Sigmoid colon (tissue), 7 donors: Measurements from ENCODE around the gene HAND2. TPM values are rescaled to one million over a fixed set of nuclear protein-coding genes. Genes with fewer than 3 reads are reported as not detected.
A peak's percentile ranks its signal among the peaks of the same experiment; 100 is the strongest.

Experiments
- DNase-seq: peaks from one replicate; pipeline ENCODE4 v3.0.0-alpha.2; 2019
- H3K27ac ChIP-seq, 4 donors: fragments of 200-600 bp; sonication (generic); one replicate each; pipeline ENCODE4 v1.5.1; 2016 to 2019; ENCODE audit warnings: mild to moderate bottlenecking in 1 of 4
- H3K27me3 ChIP-seq, 3 donors: fragments of 200-600 bp; sonication (generic); one replicate each; pipeline ENCODE4 v1.5.1; 2019; ENCODE audit warnings: mild to moderate bottlenecking in 1 of 3
- H3K36me3 ChIP-seq, 4 donors: fragments of 200-600 bp; sonication (generic); one replicate each; pipeline ENCODE4 v1.5.1; 2016 to 2019
- H3K4me1 ChIP-seq, 4 donors: fragments of 200-600 bp; sonication (generic); one replicate each; pipeline ENCODE4 v1.5.1; 2017 to 2019
- H3K4me3 ChIP-seq, 4 donors: fragments of 200-600 bp; sonication (generic); one replicate each; pipeline ENCODE4 v1.5.1; 2017 to 2019; ENCODE audit warnings: mild to moderate bottlenecking in 2 of 4, moderate library complexity in 1 of 4
- H3K9me3 ChIP-seq, 4 donors: fragments of 200-600 bp in 3 of 4; sonication (generic) in 3 of 4; one replicate each; pipeline versions ENCODE4 v1.5.1 to v1.6.1; 2013 to 2019
- EP300 ChIP-seq, 4 donors: sonication (generic); formaldehyde crosslinking; IDR thresholded peaks; one replicate each; pipeline ENCODE4 v1.6.1; 2017; ENCODE audit warnings: antibody characterized with exemption in 4 of 4
- POLR2A ChIP-seq, 2 donors: fragments of 450-650 bp; IDR thresholded peaks; one replicate each; pipeline ENCODE4 v1.6.1; 2016; ENCODE audit warnings: antibody characterized with exemption in 2 of 2, mild to moderate bottlenecking in 2 of 2, moderate library complexity in 2 of 2
- POLR2AphosphoS5 ChIP-seq, 4 donors: sonication (generic); formaldehyde crosslinking; IDR thresholded peaks; one replicate each; pipeline ENCODE4 v1.6.1; 2017; ENCODE audit warnings: antibody characterized with exemption in 4 of 4
- WGBS, 2 donors: extraction: QIAGEN DNeasy Blood & Tissue Kit; methylation state at CpG; one replicate each; pipeline ENCODE4 v1.1.7; 2013; 5-methylcytosine and 5-hydroxymethylcytosine counted together
- intact Hi-C: fragments of 100-400 bp; cut with DNase I; formaldehyde crosslinking; loops from one replicate; pipeline ENCODE4 v1.15.1; 2023
- polyA plus RNA-seq, 3 donors: library from polyadenylated mRNA; stranded (reverse); fragments of 200-250 nt; gene quantifications; one replicate each; pipeline ENCODE4 v1.2.3, GENCODE V29; 2013
- total RNA-seq, 4 donors: library from RNA; depleted of rRNA; stranded (reverse); fragments of >200 nt; gene quantifications; one replicate each; pipeline ENCODE4 v1.1.0, GENCODE V29; 2016
- TF ChIP-seq, protein P1 (sequence below), 4 experiments: fragments of 450-650 bp in 3 of 4; fragments of 200-600 bp in 1 of 4; IDR thresholded peaks; one replicate each; pipeline ENCODE4 v1.5.1; 2016 to 2019; ENCODE audit warnings: antibody characterized with exemption in 4 of 4, mild to moderate bottlenecking in 3 of 4, moderate library complexity in 2 of 4
- donor health status: healthy with polysubstance abuse.
- donor health status: Bipolar disorder and iron deficiency.
- donor health status: healthy.

HAND2 gene
- 100 to 1,000 TPM; 141 to 224 (median 180) TPM for total RNA-seq
- 10 to 100 TPM in 1 of 3 donors, 1 to 10 TPM in 1, under 1 TPM in 1; 0.46 to 17.4 (median 7.2) TPM for polyA plus RNA-seq

- TF ChIP-seq POLR2AphosphoS5 (IDR thresholded peaks at IDR 0.05) (peak; percentile 96 to 99 (median 98)), POLR2A (IDR thresholded peaks at IDR 0.05) (peak; percentile 96 to 99), EP300 (IDR thresholded peaks at IDR 0.05) (peak in 1 of 4 donors; percentile 51)
- TF ChIP-seq, protein P1, sequence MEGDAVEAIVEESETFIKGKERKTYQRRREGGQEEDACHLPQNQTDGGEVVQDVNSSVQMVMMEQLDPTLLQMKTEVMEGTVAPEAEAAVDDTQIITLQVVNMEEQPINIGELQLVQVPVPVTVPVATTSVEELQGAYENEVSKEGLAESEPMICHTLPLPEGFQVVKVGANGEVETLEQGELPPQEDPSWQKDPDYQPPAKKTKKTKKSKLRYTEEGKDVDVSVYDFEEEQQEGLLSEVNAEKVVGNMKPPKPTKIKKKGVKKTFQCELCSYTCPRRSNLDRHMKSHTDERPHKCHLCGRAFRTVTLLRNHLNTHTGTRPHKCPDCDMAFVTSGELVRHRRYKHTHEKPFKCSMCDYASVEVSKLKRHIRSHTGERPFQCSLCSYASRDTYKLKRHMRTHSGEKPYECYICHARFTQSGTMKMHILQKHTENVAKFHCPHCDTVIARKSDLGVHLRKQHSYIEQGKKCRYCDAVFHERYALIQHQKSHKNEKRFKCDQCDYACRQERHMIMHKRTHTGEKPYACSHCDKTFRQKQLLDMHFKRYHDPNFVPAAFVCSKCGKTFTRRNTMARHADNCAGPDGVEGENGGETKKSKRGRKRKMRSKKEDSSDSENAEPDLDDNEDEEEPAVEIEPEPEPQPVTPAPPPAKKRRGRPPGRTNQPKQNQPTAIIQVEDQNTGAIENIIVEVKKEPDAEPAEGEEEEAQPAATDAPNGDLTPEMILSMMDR (IDR thresholded peaks at IDR 0.05), result no peak
- Histone ChIP-seq H3K4me3 (peak within 1 kb of the TSS; percentile 90 to 98 (median 95)), H3K27ac (peak within 1 kb of the TSS; percentile 98 to 99 (median 99)), H3K9me3 (no peaks in the 10 kb centered on the region), H3K27me3 (no peaks in the 10 kb centered on the region), H3K36me3 (peaks cover 13 to 34% (median 19%) of the 10 kb centered on the region in 4 donors), H3K4me1 (peaks cover 0 to 13% (median 5%) of the 10 kb centered on the region in 4 donors)
- peak; percentile 97 for DNase-seq
- 2% methylated on average over 81 of the region's 81 CpGs for WGBS, 2 donors
- intact Hi-C loops, result loop anchor here (2.0 to 10.0 kb wide), 5 partner anchors 43 to 463 kb away; no protein-coding TSS in a partner anchor
Measured at GRCh38 chr4:173529477-173530325, at the start of gene HAND2. Gene HAND2, minus strand, starts transcription at chr4:173530229. Its CDS starts 940 bp downstream, at chr4:173529289.

DNA sequence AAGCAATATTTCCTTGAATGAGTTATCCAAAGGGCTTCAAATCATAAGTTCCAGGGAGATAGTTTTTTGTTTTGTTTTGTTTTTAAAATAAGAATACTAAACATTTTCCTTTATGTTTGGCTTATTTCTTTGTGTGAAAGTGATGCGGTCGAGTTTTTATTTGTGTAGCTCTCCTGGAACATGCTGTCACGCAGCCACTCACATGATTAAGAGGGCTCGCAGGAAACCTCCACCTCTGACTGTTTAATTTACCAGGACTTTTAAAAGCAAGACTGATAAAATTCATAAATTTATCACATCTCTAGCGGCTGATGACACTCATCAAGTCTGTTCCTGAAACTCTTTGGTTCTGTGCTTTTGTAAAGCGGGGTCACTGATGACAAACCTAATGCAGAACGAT is 48.9 kb upstream of the HAND2 start:
- Histone ChIP-seq H3K27ac (no peak overlapping the region), H3K4me1 (peaks cover 0 to 27% (median 9%) of the 10 kb centered on the region in 4 donors), H3K4me3 (no peak overlapping the region), H3K36me3 (peaks cover 0 to 7% (median 0%) of the 10 kb centered on the region in 4 donors), H3K27me3 (no peaks in the 10 kb centered on the region), H3K9me3 (no peaks in the 10 kb centered on the region)
- no peak for DNase-seq
- WGBS, 2 donors, result 87 to 89% methylated on average over 7 of the region's 7 CpGs
- intact Hi-C loops, result no loop called here
- TF ChIP-seq, protein P1 (IDR thresholded peaks at IDR 0.05), result no peak
- no peak for TF ChIP-seq POLR2AphosphoS5 (IDR thresholded peaks at IDR 0.05)
- no peak for TF ChIP-seq EP300 (IDR thresholded peaks at IDR 0.05)
- TF ChIP-seq POLR2A (IDR thresholded peaks at IDR 0.05), result no peak

- no peak for DNase-seq
- H3K36me3 ChIP-seq, result peaks cover 0 to 5% (median 0%) of the 10 kb centered on the region in 4 donors
- no peak overlapping the region for H3K4me3 ChIP-seq
- no peaks in the 10 kb centered on the region for H3K27me3 ChIP-seq
- no peaks in the 10 kb centered on the region for H3K9me3 ChIP-seq
- H3K27ac ChIP-seq, result no peak overlapping the region
- peaks cover 0 to 37% (median 17%) of the 10 kb centered on the region in 4 donors for H3K4me1 ChIP-seq
- TF ChIP-seq, protein P1 (IDR thresholded peaks at IDR 0.05), result no peak
- no peak for TF ChIP-seq POLR2A (IDR thresholded peaks at IDR 0.05)
- no peak for TF ChIP-seq EP300 (IDR thresholded peaks at IDR 0.05)
- TF ChIP-seq POLR2AphosphoS5 (IDR thresholded peaks at IDR 0.05), result no peak
- intact Hi-C loops, result no loop called here
- WGBS, 2 donors, result 88 to 92% methylated on average over 5 of the region's 5 CpGs
Measured at GRCh38 chr4:173577963-173578362, 47.9 kb upstream of the HAND2 start.

DNA sequence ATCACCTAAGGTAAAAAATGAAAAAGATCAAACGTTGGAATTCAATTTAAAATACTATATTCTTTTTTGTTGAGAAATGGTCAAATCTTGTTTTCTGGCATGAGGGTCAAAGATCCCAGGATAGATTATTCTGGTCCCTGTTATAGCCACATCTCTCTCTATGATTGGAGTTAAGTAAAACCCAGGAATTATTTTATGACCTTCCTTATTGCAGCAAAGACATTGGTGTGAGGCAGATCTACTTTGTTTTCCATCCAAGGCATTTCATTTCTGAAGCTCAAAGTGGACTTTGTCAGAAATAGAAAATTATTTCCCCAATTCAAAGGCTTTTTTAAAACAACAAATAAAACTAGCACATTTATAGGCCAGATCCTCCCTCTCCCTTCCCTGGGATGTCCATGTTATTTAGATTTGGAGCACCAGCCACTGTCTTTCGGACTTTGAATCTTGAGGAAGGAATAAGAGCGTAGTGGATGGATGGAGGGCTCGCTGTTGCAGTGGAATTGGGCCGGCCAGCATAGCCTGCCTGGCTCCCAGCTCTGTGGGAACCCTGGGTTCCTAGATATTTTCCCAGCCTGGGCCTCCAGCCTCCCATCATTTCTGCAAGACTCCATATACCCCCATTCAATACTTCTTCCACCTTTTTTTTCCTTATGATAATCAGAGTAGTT is 45.6 kb upstream of the HAND2 start:
- H3K27me3 ChIP-seq, result no peaks in the 10 kb centered on the region
- H3K4me3 ChIP-seq, result no peak overlapping the region
- H3K9me3 ChIP-seq, result no peaks in the 10 kb centered on the region
- 29 to 82% methylated on average over 5 of the region's 5 CpGs for WGBS, 2 donors
- DNase-seq, result no peak
- no peak for TF ChIP-seq POLR2AphosphoS5 (IDR thresholded peaks at IDR 0.05)
- no peak for TF ChIP-seq EP300 (IDR thresholded peaks at IDR 0.05)
- TF ChIP-seq, protein P1 (IDR thresholded peaks at IDR 0.05), result no peak
- TF ChIP-seq POLR2A (IDR thresholded peaks at IDR 0.05), result no peak
- intact Hi-C loops, result no loop called here
- peak overlapping the region in 3 of 4 donors; percentile 7 to 13 (median 9) for H3K27ac ChIP-seq
- peaks cover 0 to 60% (median 37%) of the 10 kb centered on the region in 4 donors for H3K4me1 ChIP-seq
- no peaks in the 10 kb centered on the region for H3K36me3 ChIP-seq
